Fibroblast of lung (primary cell): ENCODE measurements around the gene WWOX.

Source experiments
- EZH2 ChIP-seq: IDR thresholded peaks from 2 replicates; pipeline ENCODE4 v1.5.1; 2012; ENCODE audit warnings: low read length, control low read depth, mild to moderate bottlenecking; ENCODE audit errors: missing control alignments
- TF ChIP-seq, protein P1 (sequence below), 2 donors: IDR thresholded peaks in 1 of 2; conservative IDR thresholded peaks in 1 of 2; 1 replicate in 1 of 2; 2 replicates in 1 of 2; pipeline ENCODE4 v1.5.1; 2011 to 2012; ENCODE audit warnings: low read length in 2 of 2, control low read depth in 1 of 2, inconsistent platforms in 1 of 2, low read depth in 1 of 2, mild to moderate bottlenecking in 1 of 2

DNA sequence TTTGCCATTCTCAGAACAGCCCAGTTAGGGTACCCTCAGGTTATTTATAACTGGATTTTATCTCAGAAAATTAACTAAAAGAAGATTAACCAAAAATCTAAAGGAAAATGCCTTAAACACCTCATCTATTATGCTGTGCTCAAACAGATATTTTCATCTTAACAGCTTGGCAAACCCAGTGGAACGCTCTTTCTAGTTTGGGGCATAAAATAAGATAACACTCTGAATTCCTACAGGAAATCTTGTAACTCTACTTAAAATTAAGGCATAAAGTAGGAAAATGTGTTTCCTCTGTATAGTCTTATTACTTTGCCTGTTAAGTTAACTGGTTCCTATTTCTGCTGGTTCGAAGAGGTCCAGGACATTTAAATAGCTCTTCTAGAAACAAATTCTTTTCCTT is 777.2 kb downstream of the WWOX start:
- TF ChIP-seq, protein P1, sequence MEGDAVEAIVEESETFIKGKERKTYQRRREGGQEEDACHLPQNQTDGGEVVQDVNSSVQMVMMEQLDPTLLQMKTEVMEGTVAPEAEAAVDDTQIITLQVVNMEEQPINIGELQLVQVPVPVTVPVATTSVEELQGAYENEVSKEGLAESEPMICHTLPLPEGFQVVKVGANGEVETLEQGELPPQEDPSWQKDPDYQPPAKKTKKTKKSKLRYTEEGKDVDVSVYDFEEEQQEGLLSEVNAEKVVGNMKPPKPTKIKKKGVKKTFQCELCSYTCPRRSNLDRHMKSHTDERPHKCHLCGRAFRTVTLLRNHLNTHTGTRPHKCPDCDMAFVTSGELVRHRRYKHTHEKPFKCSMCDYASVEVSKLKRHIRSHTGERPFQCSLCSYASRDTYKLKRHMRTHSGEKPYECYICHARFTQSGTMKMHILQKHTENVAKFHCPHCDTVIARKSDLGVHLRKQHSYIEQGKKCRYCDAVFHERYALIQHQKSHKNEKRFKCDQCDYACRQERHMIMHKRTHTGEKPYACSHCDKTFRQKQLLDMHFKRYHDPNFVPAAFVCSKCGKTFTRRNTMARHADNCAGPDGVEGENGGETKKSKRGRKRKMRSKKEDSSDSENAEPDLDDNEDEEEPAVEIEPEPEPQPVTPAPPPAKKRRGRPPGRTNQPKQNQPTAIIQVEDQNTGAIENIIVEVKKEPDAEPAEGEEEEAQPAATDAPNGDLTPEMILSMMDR (conservative IDR thresholded peaks at IDR 0.05 in 1 of 2, IDR thresholded peaks at IDR 0.05 in 1 of 2; ENCODE audit: low read depth in 1 of 2, low read length in 2 of 2), result no peak
- TF ChIP-seq EZH2, result no peak
